ENCODE measurements around the gene OPCML.

OPCML gene
- 0 reads per million in 2 donors for total RNA-seq

GRCh38 chr11:133531971-133532651, at the start of gene OPCML:
Gene OPCML (minus strand): TSS chr11:133532501.
- DNase-seq = no peak

- DNase-seq = no peak
These were observed 48.8 kb upstream of the OPCML start for GRCh38 chr11:133581091-133581490.

GRCh38 chr11:133579165-133580031, 47.1 kb upstream of the OPCML start:
- DNase-seq = no peak

GRCh38 chr11:133577403-133577802, 45.1 kb upstream of the OPCML start:
- no peak for DNase-seq

GRCh38 chr11:133576351-133576750, 44.0 kb upstream of the OPCML start:
- no peak for DNase-seq

GRCh38 chr11:133573081-133573480, 40.8 kb upstream of the OPCML start:
- DNase-seq = no peak

- DNase-seq = no peak
These were observed 38.1 kb upstream of the OPCML start for GRCh38 chr11:133570376-133570775.

GRCh38 chr11:133563505-133564025, 31.3 kb upstream of the OPCML start:
- no peak for DNase-seq

GRCh38 chr11:133560472-133560855, 28.2 kb upstream of the OPCML start:
- DNase-seq = no peak

GRCh38 chr11:133559833-133560471, 27.7 kb upstream of the OPCML start:
- no peak for DNase-seq

GRCh38 chr11:133559382-133559781, 27.1 kb upstream of the OPCML start:
- no peak for DNase-seq

- no peak for DNase-seq
These were observed 22.7 kb upstream of the OPCML start for GRCh38 chr11:133555034-133555433.

GRCh38 chr11:133553885-133554740, 21.8 kb upstream of the OPCML start:
- no peak for DNase-seq

GRCh38 chr11:133552938-133553337, 20.6 kb upstream of the OPCML start:
- DNase-seq = no peak

- DNase-seq = no peak
These were observed 18.8 kb upstream of the OPCML start for GRCh38 chr11:133551064-133551463.

GRCh38 chr11:133549826-133550225, 17.5 kb upstream of the OPCML start:
- DNase-seq = no peak

- DNase-seq = no peak
These were observed 16.3 kb upstream of the OPCML start for GRCh38 chr11:133548641-133549040.

GRCh38 chr11:133547808-133548494, 15.7 kb upstream of the OPCML start:
- no peak for DNase-seq

GRCh38 chr11:133545199-133545803, 13.0 kb upstream of the OPCML start:
- DNase-seq = no peak

- DNase-seq = no peak
These were observed 9.4 kb upstream of the OPCML start for GRCh38 chr11:133541720-133542095.

GRCh38 chr11:133541021-133541719, 8.9 kb upstream of the OPCML start:
- no peak for DNase-seq
